Central memory CD4-positive, alpha-beta T cell (primary cell): ENCODE results near the gene TASL.
A peak's percentile ranks its signal among the peaks of the same experiment; 100 is the strongest.
"Not testable (repeated sequence)": the region's sequence is repeated elsewhere in the genome, so short reads cannot be mapped to it uniquely, and the experiment has no call there.

Experiments
- DNase-seq: peaks from one replicate; pipeline ENCODE4 v3.0.0; 2022

The TASL gene

DNA sequence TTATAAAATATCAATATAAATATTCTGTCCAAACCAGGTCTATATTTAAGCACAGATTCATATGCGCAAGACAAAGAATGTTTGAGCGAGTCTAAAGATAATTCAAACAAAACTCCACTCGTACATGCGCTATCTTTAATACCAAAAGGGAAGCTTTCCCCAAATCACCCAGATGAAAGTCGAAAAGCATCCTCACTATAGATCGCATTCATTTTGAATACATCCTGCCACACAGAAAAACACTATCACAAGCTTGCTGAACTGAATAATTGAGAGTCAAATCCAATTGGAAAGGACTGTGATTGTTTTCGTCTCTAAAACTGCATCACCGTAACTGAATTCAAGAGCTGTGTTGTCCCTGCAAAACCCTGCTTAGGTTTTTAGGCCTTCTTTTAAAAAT, 685 bp downstream of the TASL start:
- no peak for DNase-seq

DNA sequence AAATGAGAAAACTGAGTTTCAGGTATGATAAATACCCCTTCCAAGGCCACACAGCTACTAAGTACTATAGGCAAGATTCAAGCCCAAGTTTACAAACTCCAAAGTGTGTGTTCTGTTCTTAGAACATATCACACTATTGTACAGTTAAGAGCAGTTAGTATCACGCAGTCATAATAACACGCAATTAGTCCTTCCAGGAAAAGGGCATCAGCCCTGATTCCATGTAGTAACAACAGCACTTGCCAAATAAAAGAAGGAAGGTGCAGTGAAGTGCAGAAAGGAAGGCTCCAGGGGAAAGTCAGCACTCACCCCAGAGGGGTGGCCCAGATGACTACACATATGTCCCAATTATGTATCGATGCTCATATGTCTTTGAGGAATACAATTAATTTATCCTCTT, 4.4 kb downstream of the TASL start:
- no peak for DNase-seq

GRCh38 chrX:30572678-30573077, 4.9 kb downstream of the TASL start:
- DNase-seq, result no peak

DNA sequence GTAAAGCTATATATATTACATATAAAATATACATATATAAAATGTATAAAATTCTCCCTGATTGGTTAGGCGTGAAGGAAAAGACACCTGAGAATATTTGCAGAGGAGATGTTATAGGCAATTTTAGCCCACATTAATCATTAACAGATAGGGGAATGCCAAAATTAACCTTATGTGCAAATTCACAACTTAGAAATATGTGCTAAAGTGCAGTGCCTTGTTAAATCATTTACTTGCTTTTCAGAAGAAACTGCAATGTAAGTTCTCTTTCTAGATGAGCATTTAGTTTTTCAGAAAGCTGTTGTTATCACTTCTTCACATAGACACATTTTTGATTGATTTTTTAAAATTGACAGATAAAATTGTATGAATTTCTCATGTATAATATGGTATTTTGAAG, 5.6 kb downstream of the TASL start:
- no peak for DNase-seq

DNA sequence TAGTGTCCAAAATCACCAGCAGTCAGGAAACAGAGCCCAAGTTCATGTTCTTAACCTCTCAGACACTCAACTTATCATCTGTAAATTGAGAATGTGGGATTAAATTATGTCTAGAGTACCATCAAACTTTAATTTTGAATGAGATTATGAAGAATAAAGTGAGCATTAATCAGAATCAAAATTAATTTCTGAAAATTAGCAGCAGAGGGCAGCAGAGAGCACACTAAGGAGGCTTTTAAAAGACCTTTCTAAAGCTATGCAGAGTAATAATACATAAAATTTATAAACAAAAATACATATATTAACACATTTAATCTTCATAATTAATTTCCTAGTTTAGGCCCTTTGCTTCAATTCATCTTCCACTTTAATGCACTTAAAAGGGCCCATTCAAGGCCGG, 7.1 kb downstream of the TASL start:
- DNase-seq, result peak; percentile 10

- no peak for DNase-seq
Measured at GRCh38 chrX:30568136-30568535, 9.4 kb downstream of the TASL start.

GRCh38 chrX:30563070-30563469, 14.5 kb downstream of the TASL start:
- not testable (repeated sequence) for DNase-seq

- DNase-seq, result no peak
Measured at GRCh38 chrX:30561191-30561590, 16.4 kb downstream of the TASL start.

- no peak for DNase-seq
Measured at GRCh38 chrX:30538271-30538670, 39.3 kb downstream of the TASL start.

- DNase-seq, result no peak
Measured at GRCh38 chrX:30533835-30534234, 43.7 kb downstream of the TASL start.

DNA sequence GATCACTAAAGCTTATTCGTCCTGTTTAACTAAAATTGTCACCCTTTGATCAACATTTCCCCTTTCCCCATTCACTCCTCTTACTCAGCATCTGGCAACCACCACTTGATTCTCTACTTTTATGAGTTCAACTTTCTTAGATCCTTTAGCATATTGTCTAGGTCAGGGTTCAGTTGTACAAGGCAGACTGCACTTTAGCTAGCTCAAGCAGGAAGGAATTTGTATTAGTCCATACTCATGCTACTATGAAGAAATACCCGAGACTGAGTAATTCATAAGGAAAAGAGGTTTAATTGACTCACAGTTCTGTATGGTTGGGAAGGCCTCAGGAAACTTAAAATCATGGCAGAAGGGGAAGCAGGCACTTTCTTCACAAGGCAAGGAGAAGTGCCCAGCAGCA, 44.3 kb downstream of the TASL start:
- no peak for DNase-seq

GRCh38 chrX:30530606-30531005, 47.0 kb downstream of the TASL start:
- DNase-seq, result no peak

DNA sequence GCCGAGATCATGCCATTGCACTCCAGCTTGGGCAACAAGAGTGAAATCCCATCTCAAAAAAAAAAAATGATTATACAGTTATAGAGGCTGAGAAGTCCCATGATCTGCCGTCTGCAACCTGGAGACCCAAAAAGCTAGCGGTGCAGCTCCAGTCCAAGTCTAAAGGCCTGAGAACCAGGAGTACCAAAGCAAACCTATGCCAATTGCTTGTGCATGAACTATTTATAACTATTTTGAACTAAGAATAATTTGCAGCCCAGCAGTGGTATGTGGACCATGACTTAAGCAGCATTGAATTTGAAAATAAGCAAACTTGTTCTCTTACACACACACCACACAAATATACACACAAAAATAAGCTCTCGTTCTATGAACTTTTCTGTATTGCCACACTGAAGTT, 51.8 kb downstream of the TASL start:
- DNase-seq, result no peak

GRCh38 chrX:30521440-30522182, 56.0 kb downstream of the TASL start:
- DNase-seq, result no peak

DNA sequence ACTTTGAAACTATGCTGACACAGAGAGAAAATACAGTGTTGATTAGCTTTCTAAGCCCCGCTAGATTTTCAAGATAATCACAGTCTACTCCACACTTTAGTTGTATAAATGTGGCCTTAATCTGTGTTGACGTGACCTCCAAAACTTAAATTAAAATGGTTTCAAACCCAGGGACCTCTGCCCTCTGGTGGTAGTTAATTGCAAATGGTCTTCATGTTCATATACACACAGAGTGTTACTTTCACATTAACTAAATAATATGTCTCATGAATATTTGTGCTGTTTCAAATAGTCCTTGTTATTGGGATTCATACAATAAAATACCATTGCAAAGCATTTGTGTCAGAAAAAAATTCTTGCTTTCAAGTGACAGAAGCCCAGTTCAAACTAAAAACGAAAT, 64.3 kb downstream of the TASL start:
- no peak for DNase-seq
